Esophagus (tissue), 2 donors: ENCODE data around the gene CFB. TPM values are rescaled to one million over a fixed set of nuclear protein-coding genes. Genes with fewer than 3 reads are reported as not detected.

Experiments used
- polyA plus RNA-seq, 2 donors: library from polyadenylated mRNA; stranded (reverse); fragments of 200-250 nt; gene quantifications; one replicate each; pipeline ENCODE4 v1.2.3, GENCODE V29; 2013
- donor health status: healthy with polysubstance abuse.
- donor health status: Bipolar disorder and iron deficiency.

The CFB gene
- polyA plus RNA-seq, 2 donors, result 15.9 to 19.6 TPM

Other genes with a start within 250 kb of the CFB start
- gene ABHD16A, start 242.8 kb upstream of the CFB start, polyA plus RNA-seq, result 10 to 100 TPM; 30.0 to 40.1 TPM
- gene LY6G6F, start 239.2 kb upstream of the CFB start, polyA plus RNA-seq, result not detected
- gene LY6G6D, start 230.7 kb upstream of the CFB start, polyA plus RNA-seq, result 1 to 10 TPM in 1 of 2 donors, under 1 TPM in 1; 0.67 to 1.3 TPM
- gene LY6G6C, start 224.3 kb upstream of the CFB start, polyA plus RNA-seq, result 10 to 100 TPM; 17.2 to 21.9 TPM
- gene MPIG6B, start 222.7 kb upstream of the CFB start, polyA plus RNA-seq, result under 1 TPM; 0.49 to 0.88 TPM
- 10 to 100 TPM; 46.5 to 73.3 TPM for gene DDAH2, start 216.8 kb upstream of the CFB start, polyA plus RNA-seq
- 100 to 1,000 TPM; 258 to 412 TPM for gene CLIC1, start 209.6 kb upstream of the CFB start, polyA plus RNA-seq
- gene MSH5, start 206.1 kb upstream of the CFB start, polyA plus RNA-seq, result 10 to 100 TPM in 1 of 2 donors, 1 to 10 TPM in 1; 6.3 to 15.8 TPM
- gene SAPCD1, start 183.4 kb upstream of the CFB start, polyA plus RNA-seq, result 1 to 10 TPM; 2.3 to 7.6 TPM
- gene VWA7, start 168.8 kb upstream of the CFB start, polyA plus RNA-seq, result 1 to 10 TPM in 1 of 2 donors, under 1 TPM in 1; 0.33 to 1.3 TPM
- gene VARS1, start 150.3 kb upstream of the CFB start, polyA plus RNA-seq, result 10 to 100 TPM; 35.7 to 37.3 TPM
- 10 to 100 TPM; 25.6 to 42.9 TPM for gene LSM2, start 139.1 kb upstream of the CFB start, polyA plus RNA-seq
- under 1 TPM; 0.39 to 0.42 TPM for gene HSPA1L, start 130.8 kb upstream of the CFB start, polyA plus RNA-seq
- gene HSPA1A, start 130.6 kb upstream of the CFB start, polyA plus RNA-seq, result 100 to 1,000 TPM; 105 to 125 TPM
- gene HSPA1B, start 118.4 kb upstream of the CFB start, polyA plus RNA-seq, result 100 to 1,000 TPM in 1 of 2 donors, 10 to 100 TPM in 1; 26.9 to 103 TPM
- 10 to 100 TPM; 13.6 to 14.6 TPM for gene NEU1, start 83.3 kb upstream of the CFB start, polyA plus RNA-seq
- gene SLC44A4, start 67.1 kb upstream of the CFB start, polyA plus RNA-seq, result under 1 TPM; 0.19 to 0.33 TPM
- gene EHMT2, start 48.4 kb upstream of the CFB start, polyA plus RNA-seq, result 10 to 100 TPM; 27.2 to 39.6 TPM
- gene ZBTB12, start 44.0 kb upstream of the CFB start, polyA plus RNA-seq, result 1 to 10 TPM; 2.4 to 3.6 TPM
- 1 to 10 TPM; 1.2 to 1.3 TPM for gene C2, start 18.4 kb upstream of the CFB start, polyA plus RNA-seq
- 10 to 100 TPM; 30.2 to 49.3 TPM for gene NELFE, start 12.9 kb downstream of the CFB start, polyA plus RNA-seq
- gene SKIC2, start 13.1 kb downstream of the CFB start, polyA plus RNA-seq, result 10 to 100 TPM; 39.1 to 58.0 TPM
- 10 to 100 TPM; 11.8 to 16.5 TPM for gene DXO, start 26.0 kb downstream of the CFB start, polyA plus RNA-seq
- gene C4A, start 36.0 kb downstream of the CFB start, polyA plus RNA-seq, result 10 to 100 TPM in 1 of 2 donors, 1 to 10 TPM in 1; 6.9 to 13.1 TPM
- gene C4B, start 68.7 kb downstream of the CFB start, polyA plus RNA-seq, result 10 to 100 TPM in 1 of 2 donors, 1 to 10 TPM in 1; 5.3 to 15.0 TPM
- gene CYP21A2, start 92.3 kb downstream of the CFB start, polyA plus RNA-seq, result under 1 TPM; 0.43 to 0.47 TPM
- gene TNXB, start 163.2 kb downstream of the CFB start, polyA plus RNA-seq, result 10 to 100 TPM; 14.8 to 15.5 TPM
- 10 to 100 TPM; 47.5 to 60.2 TPM for gene ATF6B, start 182.2 kb downstream of the CFB start, polyA plus RNA-seq
- 10 to 100 TPM in 1 of 2 donors, 1 to 10 TPM in 1; 8.1 to 13.7 TPM for gene FKBPL, start 184.2 kb downstream of the CFB start, polyA plus RNA-seq
- 1 to 10 TPM; 1.8 to 2.3 TPM for gene PRRT1, start 205.8 kb downstream of the CFB start, polyA plus RNA-seq
- 10 to 100 TPM; 20.7 to 21.6 TPM for gene PPT2, start 208.0 kb downstream of the CFB start, polyA plus RNA-seq
- gene EGFL8, start 218.5 kb downstream of the CFB start, polyA plus RNA-seq, result 10 to 100 TPM; 18.5 to 27.7 TPM
- gene AGPAT1, start 230.0 kb downstream of the CFB start, polyA plus RNA-seq, result 10 to 100 TPM; 15.3 to 18.3 TPM
- gene RNF5, start 232.3 kb downstream of the CFB start, polyA plus RNA-seq, result 10 to 100 TPM; 36.3 to 44.9 TPM
- gene AGER, start 238.2 kb downstream of the CFB start, polyA plus RNA-seq, result 1 to 10 TPM; 3.5 to 8.3 TPM
- 10 to 100 TPM; 29.4 to 49.8 TPM for gene PBX2, start 244.1 kb downstream of the CFB start, polyA plus RNA-seq
- gene GPSM3, start 246.5 kb downstream of the CFB start, polyA plus RNA-seq, result 1 to 10 TPM; 4.0 to 4.6 TPM